ENCODE data around the gene TNFRSF8. TPM values are rescaled to one million over a fixed set of nuclear protein-coding genes. Genes with fewer than 3 reads are reported as not detected.

Gene TNFRSF8
- total RNA-seq, 2 donors from 2014 or later: 0.20 to 0.34 TPM

DNA sequence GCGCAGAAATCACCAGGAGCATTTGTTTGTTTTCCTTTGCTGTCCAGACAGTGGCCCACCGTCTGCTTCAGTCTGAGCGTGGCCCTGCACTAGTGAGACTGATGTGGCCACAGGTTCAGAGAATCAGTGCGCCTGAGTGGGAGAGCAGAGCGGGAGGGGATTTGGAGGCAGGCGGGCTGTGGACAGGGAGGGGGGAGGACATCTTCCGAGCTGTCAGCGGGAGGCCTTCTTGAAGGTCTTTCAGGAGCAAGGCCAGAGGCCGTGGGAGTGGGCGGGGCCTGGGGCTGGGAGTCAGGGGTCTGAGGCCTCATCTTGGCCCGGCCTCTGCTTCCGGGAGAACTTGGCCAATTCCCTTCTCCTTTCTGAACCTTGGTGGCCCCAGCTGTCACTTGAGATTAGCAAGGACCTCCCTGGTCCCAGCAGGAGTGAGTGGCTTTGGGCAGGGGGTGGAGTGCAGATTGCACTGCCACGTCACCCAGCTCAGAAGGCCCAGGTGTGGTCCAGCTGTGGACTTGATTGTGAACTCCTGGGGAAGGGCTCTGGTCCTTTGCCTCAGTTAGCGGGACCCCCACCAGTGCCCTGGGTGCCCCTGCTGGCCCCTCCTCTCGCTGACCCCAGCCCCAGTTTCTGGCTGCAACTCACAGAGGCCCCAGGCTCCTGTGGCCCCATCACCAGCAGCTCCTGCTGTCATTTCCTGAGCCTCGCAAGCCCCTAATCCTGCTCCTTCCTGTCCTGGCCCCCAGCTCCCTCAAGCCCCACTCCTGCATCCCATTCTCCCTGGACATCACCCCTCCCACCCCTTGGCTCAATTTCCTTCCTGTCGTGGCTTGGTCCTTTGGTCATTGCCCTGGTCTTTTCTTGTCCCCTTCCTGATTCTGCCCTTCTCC lies 112.1 kb downstream of the TNFRSF8 start:
- peaks cover 80% of the 10 kb centered on the region for H3K4me1 Mint-ChIP-seq
- no peaks in the 10 kb centered on the region for H3K9me3 ChIP-seq (ENCODE audit: control insufficient read depth, low read length, poor library complexity, severe bottlenecking)
- H3K4me3 Mint-ChIP-seq: peak overlapping the region; percentile 88
- H3K27ac Mint-ChIP-seq: peak overlapping the region; percentile 100
- H3K27me3 Mint-ChIP-seq: no peaks in the 10 kb centered on the region
- no peak for DNase-seq
- no peak for ATAC-seq
- H3K36me3 Mint-ChIP-seq (ENCODE audit: low read depth): peaks cover 5% of the 10 kb centered on the region

DNA sequence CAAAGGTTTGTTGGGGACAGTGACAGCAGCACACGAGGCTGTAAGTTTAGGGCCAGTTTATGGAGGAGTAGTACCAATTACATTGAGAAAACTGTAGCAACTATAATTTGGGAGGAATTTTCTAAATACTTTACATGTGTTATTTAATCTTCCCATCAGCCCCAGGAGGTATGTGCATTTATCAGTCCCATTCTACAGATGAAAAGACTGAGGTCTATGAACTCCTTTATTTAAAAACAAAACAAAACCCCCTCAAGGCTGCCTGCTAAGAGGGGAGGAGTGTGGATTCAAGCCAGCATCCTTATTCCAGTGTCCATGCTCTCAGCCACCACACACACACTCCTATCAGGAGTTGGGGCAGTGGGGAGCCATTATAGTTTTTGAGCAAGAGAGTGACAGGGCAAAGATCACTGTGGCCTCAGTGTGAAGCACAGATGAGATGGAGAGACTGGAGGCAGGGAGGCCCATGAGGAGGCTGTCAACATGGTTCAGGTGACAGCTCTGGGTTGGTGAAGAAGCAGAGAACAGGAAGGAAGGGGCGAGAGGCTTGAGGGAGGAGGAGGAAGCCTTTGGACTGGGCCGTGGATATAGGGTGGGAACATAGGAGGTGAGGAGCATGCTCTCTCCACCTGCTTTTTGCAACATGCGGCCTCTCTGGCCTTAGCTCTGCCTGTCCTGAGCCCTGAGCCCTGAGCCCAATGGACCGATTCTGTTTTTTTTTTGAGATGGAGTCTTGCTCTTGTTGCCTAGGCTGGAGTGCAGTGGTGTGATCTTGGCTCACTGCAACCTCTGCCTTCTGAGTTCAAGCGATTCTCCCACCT lies 113.4 kb downstream of the TNFRSF8 start:
- peak overlapping the region; percentile 88 for H3K4me3 Mint-ChIP-seq
- no peaks in the 10 kb centered on the region for H3K27me3 Mint-ChIP-seq
- DNase-seq (no peak), ATAC-seq (no peak)
- H3K36me3 Mint-ChIP-seq (ENCODE audit: low read depth): peaks cover 2% of the 10 kb centered on the region
- no peaks in the 10 kb centered on the region for H3K9me3 ChIP-seq (ENCODE audit: control insufficient read depth, low read length, poor library complexity, severe bottlenecking)
- peaks cover 79% of the 10 kb centered on the region for H3K4me1 Mint-ChIP-seq
- H3K27ac Mint-ChIP-seq: peak overlapping the region; percentile 100

DNA sequence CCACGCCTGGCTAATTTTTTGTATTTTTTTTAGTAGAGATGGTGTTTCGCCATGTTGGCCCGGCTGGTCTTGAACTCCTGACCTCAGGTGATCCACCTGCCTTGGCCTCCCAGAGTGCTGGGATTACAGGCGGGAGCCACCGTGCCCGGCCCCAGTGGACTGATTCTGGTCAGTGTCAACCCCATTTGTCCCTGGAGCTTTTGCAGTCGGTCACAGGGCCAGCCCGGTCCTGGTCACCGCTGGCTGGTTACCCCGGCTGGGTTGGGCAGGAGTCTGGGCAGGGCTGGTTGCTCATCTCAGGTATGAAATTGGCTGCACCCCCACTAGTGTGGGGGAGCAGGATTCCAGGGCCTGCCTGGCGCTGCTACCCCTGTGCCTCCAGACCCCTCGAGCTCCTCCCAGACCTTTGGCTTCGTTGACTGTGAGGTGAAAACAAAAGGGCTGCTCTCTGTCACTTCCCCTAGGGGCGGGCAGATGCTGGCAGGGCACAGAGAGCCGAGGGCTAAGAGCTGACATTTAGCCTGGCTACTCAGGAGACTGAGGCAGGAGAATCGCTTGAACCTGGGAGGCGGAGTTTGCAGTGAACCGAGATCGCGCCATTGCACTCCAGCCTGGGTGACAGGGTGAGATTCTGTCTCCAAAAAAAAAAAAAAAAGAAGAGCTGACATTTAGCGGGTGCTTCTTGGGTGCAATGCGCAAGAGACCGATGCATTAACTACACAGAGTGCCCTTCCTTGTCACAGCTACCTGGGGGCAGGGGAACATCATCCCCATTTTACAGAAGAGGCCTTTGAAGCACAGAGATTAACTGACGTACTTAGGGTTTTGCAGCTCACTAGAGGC lies 114.3 kb downstream of the TNFRSF8 start:
- Mint-ChIP-seq H3K36me3 (ENCODE audit: low read depth) (peaks cover 2% of the 10 kb centered on the region), H3K27me3 (no peaks in the 10 kb centered on the region), H3K27ac (peak overlapping the region; percentile 100), H3K4me3 (peak overlapping the region; percentile 94), H3K4me1 (peaks cover 80% of the 10 kb centered on the region)
- ATAC-seq (peak; percentile 0), DNase-seq (no peak)
- H3K9me3 ChIP-seq (ENCODE audit: control insufficient read depth, low read length, poor library complexity, severe bottlenecking): no peaks in the 10 kb centered on the region

DNA sequence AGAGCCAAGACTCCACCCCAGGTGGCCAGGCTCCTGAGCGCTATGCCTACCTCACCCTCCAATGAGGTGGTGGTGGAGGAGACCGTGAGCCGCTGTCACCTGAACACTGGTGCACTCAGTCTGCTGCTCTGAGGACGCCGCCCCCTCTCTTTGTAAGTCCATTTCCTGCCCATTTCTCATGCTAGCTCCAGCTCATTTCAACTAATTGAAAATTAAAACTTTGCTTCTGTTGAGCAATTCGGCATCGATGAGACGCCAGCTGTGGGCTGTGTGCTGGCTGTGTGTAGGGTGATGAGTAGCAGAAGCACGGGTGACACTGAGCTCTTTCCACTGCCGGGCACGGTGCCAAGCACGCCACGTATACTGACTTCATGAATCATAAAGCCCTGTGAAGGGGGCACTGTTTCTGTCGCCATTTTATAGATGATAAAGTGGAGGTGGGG lies 114.9 kb downstream of the TNFRSF8 start:
- Mint-ChIP-seq H3K27me3 (no peaks in the 10 kb centered on the region), H3K27ac (peak overlapping the region; percentile 100), H3K4me1 (peaks cover 80% of the 10 kb centered on the region), H3K4me3 (peak overlapping the region; percentile 94), H3K36me3 (ENCODE audit: low read depth) (peaks cover 2% of the 10 kb centered on the region)
- ATAC-seq (peak; percentile 75), DNase-seq (peak; percentile 75 to 87 (median 76))
- H3K9me3 ChIP-seq (ENCODE audit: control insufficient read depth, low read length, poor library complexity, severe bottlenecking): no peaks in the 10 kb centered on the region

DNA sequence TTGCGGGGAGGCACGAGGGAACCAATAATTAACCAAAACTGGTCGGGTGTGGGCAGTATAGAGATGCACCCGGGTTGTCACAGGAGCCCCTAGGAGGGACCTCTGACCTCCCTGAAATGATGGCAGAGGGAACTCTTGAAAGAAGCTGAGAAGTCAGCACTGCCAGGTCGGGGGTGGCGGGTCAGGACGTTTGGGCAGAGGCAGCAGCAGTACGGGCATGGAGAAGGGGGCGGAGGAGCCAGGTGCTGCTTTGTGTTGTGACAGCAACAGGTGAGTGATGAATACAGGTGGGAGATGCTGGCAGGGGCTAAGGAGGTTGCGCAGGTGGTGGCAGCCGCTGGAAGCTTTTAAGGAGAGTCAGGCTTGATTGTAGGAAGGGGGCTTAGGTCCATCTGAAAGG lies 115.4 kb downstream of the TNFRSF8 start:
- DNase-seq (no peak), ATAC-seq (no peak)
- peak overlapping the region; percentile 100 for H3K27ac Mint-ChIP-seq
- no peaks in the 10 kb centered on the region for H3K27me3 Mint-ChIP-seq
- peaks cover 78% of the 10 kb centered on the region for H3K4me1 Mint-ChIP-seq
- H3K9me3 ChIP-seq (ENCODE audit: control insufficient read depth, low read length, poor library complexity, severe bottlenecking): no peaks in the 10 kb centered on the region
- H3K4me3 Mint-ChIP-seq: peak overlapping the region; percentile 94
- peaks cover 2% of the 10 kb centered on the region for H3K36me3 Mint-ChIP-seq (ENCODE audit: low read depth)

DNA sequence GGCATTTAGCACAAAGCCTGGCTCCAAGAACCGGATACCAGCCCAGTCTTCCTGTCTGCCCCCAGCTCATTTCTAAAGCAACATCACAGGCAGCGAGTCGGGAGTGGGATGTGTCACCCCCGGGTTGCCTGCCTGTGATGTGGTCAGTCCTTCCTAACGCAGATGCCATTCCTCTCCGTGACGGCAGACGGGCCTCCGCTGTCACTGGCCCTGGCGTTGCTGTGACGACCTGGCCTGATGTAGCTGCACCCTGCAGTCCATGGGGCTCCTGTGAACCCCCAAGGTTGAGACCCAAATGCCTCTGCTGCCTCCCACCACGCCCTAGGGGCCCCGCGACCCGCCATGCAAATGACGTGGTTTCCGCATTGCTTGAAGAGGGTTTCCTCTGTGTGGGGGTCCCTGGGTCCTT lies 116.0 kb downstream of the TNFRSF8 start:
- H3K27me3 Mint-ChIP-seq: no peaks in the 10 kb centered on the region
- H3K4me1 Mint-ChIP-seq: peaks cover 78% of the 10 kb centered on the region
- peak; percentile 52 to 86 (median 68) for DNase-seq

DNA sequence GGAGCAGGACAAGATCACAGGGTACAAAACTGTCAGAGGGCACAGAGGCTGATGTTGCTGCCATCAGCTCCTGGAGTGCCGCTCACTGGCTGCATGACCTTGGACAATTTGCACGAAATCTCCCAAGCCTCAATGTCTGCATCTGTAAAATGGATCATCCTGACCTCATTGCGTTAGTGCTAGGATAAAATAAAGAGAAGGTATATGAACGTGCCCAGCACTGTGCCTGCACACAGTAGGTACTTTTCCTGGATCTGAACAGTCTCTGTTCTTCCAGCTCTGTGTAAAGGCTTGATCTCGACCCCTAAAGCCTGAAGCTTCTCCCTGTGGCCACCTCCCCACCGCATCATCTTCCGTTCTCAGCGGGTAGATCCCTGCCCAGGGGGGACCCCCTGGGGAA lies 116.6 kb downstream of the TNFRSF8 start:
- no peak for ATAC-seq
- no peaks in the 10 kb centered on the region for H3K9me3 ChIP-seq (ENCODE audit: control insufficient read depth, low read length, poor library complexity, severe bottlenecking)
- H3K4me1 Mint-ChIP-seq: peaks cover 77% of the 10 kb centered on the region
- peak overlapping the region; percentile 94 for H3K4me3 Mint-ChIP-seq
- H3K27me3 Mint-ChIP-seq: no peaks in the 10 kb centered on the region
- H3K27ac Mint-ChIP-seq: peak overlapping the region; percentile 100
- DNase-seq: no peak
- no peaks in the 10 kb centered on the region for H3K36me3 Mint-ChIP-seq (ENCODE audit: low read depth)

More for the DNA sequence above, 116.0 kb downstream of the TNFRSF8 start:
- peak; percentile 63 for ATAC-seq
- no peaks in the 10 kb centered on the region for H3K9me3 ChIP-seq (ENCODE audit: control insufficient read depth, low read length, poor library complexity, severe bottlenecking)
- H3K27ac Mint-ChIP-seq: peak overlapping the region; percentile 100
- H3K4me3 Mint-ChIP-seq: peak overlapping the region; percentile 94
- no peaks in the 10 kb centered on the region for H3K36me3 Mint-ChIP-seq (ENCODE audit: low read depth)

DNA sequence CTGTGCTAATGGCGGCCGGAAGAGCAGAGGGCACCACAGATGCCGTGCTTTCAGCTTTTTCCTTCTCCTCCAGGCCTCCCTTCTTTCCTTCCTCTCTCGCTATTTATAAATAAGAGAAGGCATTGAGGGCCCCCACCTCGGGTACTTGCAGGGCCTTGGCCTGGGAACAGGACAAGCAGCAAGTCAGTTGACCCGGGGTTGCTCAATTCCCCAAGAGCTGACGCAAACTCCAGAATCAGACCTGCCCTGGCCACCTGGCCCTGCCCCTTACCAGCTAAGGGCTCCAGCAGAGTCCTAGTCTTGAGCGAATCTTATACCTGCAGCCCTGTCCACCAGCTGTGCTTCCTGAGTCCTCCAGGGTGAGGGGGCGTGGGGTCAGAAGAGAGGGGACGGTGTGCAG lies 117.2 kb downstream of the TNFRSF8 start:
- no peaks in the 10 kb centered on the region for H3K36me3 Mint-ChIP-seq (ENCODE audit: low read depth)
- no peaks in the 10 kb centered on the region for H3K27me3 Mint-ChIP-seq
- no peaks in the 10 kb centered on the region for H3K9me3 ChIP-seq (ENCODE audit: control insufficient read depth, low read length, poor library complexity, severe bottlenecking)
- peaks cover 75% of the 10 kb centered on the region for H3K4me1 Mint-ChIP-seq
- no peak overlapping the region for H3K4me3 Mint-ChIP-seq
- peak overlapping the region; percentile 100 for H3K27ac Mint-ChIP-seq
- DNase-seq (no peak), ATAC-seq (no peak)

DNA sequence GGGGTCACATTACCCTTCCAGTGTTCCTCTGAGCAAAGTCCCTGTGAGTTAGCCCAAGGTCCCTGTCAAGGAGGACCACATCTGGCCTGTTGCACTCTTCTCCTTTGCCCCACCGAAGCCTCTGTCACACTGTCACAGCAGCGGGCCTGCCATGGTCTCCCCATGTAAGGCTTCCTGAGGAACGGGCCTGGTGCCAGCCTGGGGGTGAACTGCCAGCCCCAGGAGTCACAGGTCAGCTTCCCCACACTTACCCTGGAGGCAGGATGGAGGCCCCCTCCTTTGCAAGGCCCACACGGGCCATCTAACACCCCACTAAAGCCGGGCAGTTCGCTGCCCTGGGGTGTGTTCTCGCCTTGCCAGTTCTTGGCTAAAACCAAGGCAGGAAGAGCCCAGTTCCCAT lies 117.8 kb downstream of the TNFRSF8 start:
- Mint-ChIP-seq H3K4me3 (peak overlapping the region; percentile 45), H3K4me1 (peaks cover 75% of the 10 kb centered on the region), H3K27ac (peak overlapping the region; percentile 100), H3K36me3 (ENCODE audit: low read depth) (no peaks in the 10 kb centered on the region), H3K27me3 (no peaks in the 10 kb centered on the region)
- ATAC-seq (no peak), DNase-seq (no peak)
- no peaks in the 10 kb centered on the region for H3K9me3 ChIP-seq (ENCODE audit: control insufficient read depth, low read length, poor library complexity, severe bottlenecking)

DNA sequence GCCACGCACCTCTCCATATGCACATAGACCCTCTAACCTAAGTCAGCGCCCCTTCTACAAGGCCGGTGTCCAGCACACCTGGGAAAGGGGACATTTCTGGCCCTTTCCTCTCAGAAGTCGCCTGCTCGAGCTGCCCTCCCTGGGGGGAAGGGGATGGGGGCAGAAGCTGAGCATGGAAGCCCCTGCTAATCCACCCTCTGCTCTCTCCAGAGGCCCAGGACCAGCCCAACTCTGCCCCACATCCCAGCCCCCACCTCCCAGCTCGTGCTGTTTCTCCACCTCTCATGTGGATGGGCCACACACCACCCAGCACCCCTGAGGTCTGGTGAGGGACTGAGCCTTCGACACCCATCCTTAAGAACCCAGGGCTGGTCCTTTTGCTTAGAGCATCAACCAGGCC lies 118.5 kb downstream of the TNFRSF8 start:
- no peak for ATAC-seq
- Mint-ChIP-seq H3K27me3 (no peaks in the 10 kb centered on the region), H3K36me3 (ENCODE audit: low read depth) (no peaks in the 10 kb centered on the region)

DNA sequence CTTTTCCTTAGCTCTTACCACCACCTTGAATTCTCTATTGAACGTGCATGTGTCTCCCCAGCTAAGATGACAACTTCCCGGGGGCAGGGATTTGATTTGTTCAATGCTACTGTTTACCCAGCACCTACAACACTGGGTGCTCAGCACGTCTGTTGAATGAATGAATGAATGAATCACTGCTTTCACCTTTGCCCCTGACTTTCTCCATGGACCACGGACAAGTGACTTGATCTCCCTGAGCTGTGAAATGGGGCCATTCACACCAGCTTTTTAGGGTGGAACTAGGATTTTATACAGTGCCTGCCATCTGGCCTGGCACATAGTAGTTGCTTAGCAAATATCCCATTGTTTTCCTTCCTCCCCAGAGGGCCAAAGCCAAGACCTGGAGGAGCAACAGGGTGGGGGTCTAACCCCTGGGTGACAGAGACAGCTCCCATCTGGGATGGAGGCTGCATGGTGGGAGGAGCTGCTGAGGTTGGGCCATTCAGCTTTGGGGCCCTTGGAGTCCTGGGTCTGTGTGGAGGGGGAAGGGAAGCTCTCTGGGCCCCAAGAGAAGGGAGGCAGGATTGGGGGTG lies 119.4 kb downstream of the TNFRSF8 start:
- Mint-ChIP-seq H3K4me3 (peak overlapping the region; percentile 50), H3K27me3 (no peaks in the 10 kb centered on the region), H3K36me3 (ENCODE audit: low read depth) (peaks cover 2% of the 10 kb centered on the region), H3K4me1 (peaks cover 74% of the 10 kb centered on the region), H3K27ac (peak overlapping the region; percentile 100)
- ATAC-seq (no peak), DNase-seq (no peak)
- no peaks in the 10 kb centered on the region for H3K9me3 ChIP-seq (ENCODE audit: control insufficient read depth, low read length, poor library complexity, severe bottlenecking)

More for the DNA sequence above, 118.5 kb downstream of the TNFRSF8 start:
- DNase-seq: no peak
- Mint-ChIP-seq H3K27ac (peak overlapping the region; percentile 100), H3K4me1 (peaks cover 76% of the 10 kb centered on the region), H3K4me3 (peak overlapping the region; percentile 45)
- no peaks in the 10 kb centered on the region for H3K9me3 ChIP-seq (ENCODE audit: control insufficient read depth, low read length, poor library complexity, severe bottlenecking)

DNA sequence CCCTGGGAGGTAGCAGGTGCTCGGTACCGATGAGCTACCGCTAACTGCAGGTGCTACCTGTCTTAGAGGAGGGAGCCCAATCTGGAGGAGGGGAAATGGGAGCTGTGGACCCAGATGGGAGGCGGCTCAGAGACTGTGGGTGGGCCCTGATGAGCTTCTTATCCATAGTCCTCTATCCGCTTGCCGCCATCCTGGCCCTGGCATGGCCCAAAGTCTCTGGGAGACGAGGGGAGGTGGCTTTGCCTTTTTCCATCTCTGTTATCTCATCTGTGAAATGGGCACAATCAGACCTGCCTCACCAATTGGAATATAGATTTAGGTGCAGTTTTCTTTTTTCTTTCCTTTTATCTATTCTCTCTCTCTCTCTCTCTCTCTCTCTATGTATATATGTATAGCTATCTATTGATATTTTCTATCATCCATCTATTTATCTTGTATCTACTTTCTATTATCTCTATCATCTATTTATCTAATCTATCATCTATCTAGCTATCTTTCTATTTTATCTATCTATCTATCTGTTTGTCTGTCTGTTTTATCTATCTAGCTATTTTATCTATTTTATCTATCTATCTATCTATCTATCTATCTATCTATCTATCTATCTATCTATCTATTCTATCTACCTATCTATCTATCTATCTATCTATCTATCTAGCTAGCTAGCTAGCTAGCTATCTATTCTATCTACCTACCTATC lies 120.1 kb downstream of the TNFRSF8 start:
- Mint-ChIP-seq H3K36me3 (ENCODE audit: low read depth) (peaks cover 2% of the 10 kb centered on the region), H3K4me3 (no peak overlapping the region)

More for the DNA sequence above, 120.1 kb downstream of the TNFRSF8 start:
- Mint-ChIP-seq H3K27ac (peak overlapping the region; percentile 100), H3K4me1 (peaks cover 71% of the 10 kb centered on the region), H3K27me3 (no peaks in the 10 kb centered on the region)
- ATAC-seq (no peak), DNase-seq (no peak)
- H3K9me3 ChIP-seq (ENCODE audit: control insufficient read depth, low read length, poor library complexity, severe bottlenecking): no peaks in the 10 kb centered on the region

Measured in T-helper 17 cell (primary cell).